Activated CD8-positive, alpha-beta memory T cell treated with anti-CD3 and anti-CD28 coated beads for 1 hour (primary cell): ENCODE data around the gene DCTN1.

Experiments
- DNase-seq, 2 donors: peaks; one replicate each; pipeline ENCODE4 v3.0.0-alpha.2; 2020; ENCODE audit warnings: low read depth in 1 of 2; ENCODE audit errors: extremely low read depth in 1 of 2

The DCTN1 gene

GRCh38 chr2:74414441-74414840, 34.3 kb upstream of the DCTN1 start:
- no peak for DNase-seq

- DNase-seq = no peak
Measured at GRCh38 chr2:74413001-74413698, 33.0 kb upstream of the DCTN1 start.

GRCh38 chr2:74407682-74408081, 27.6 kb upstream of the DCTN1 start:
- no peak for DNase-seq

GRCh38 chr2:74406035-74406434, 25.9 kb upstream of the DCTN1 start:
- DNase-seq = no peak

GRCh38 chr2:74401891-74402290, 21.8 kb upstream of the DCTN1 start:
- DNase-seq = no peak

GRCh38 chr2:74399785-74400184, 19.7 kb upstream of the DCTN1 start:
- DNase-seq = no peak

GRCh38 chr2:74396149-74396548, 16.0 kb upstream of the DCTN1 start:
- no peak for DNase-seq

GRCh38 chr2:74393525-74393924, 13.4 kb upstream of the DCTN1 start:
- DNase-seq = no peak

GRCh38 chr2:74392449-74392743, 12.3 kb upstream of the DCTN1 start:
- DNase-seq = no peak

GRCh38 chr2:74391580-74392448, 11.7 kb upstream of the DCTN1 start:
- DNase-seq = peak; percentile 91 to 95

GRCh38 chr2:74391209-74391579, 11.1 kb upstream of the DCTN1 start:
- DNase-seq = no peak

- no peak for DNase-seq
Measured at GRCh38 chr2:74390606-74391005, 10.5 kb upstream of the DCTN1 start.

GRCh38 chr2:74387346-74387745, 7.2 kb upstream of the DCTN1 start:
- DNase-seq = no peak

- no peak for DNase-seq
Measured at GRCh38 chr2:74385396-74385795, 5.3 kb upstream of the DCTN1 start.

- no peak for DNase-seq
Measured at GRCh38 chr2:74384051-74384450, 3.9 kb upstream of the DCTN1 start.

- DNase-seq = no peak
Measured at GRCh38 chr2:74383254-74383653, 3.1 kb upstream of the DCTN1 start.

- no peak for DNase-seq
Measured at GRCh38 chr2:74381751-74382150, 1.6 kb upstream of the DCTN1 start.

- DNase-seq = no peak
Measured at GRCh38 chr2:74378007-74378406, 2.1 kb downstream of the DCTN1 start.

- DNase-seq = no peak
Measured at GRCh38 chr2:74375838-74376237, 4.3 kb downstream of the DCTN1 start.

GRCh38 chr2:74374509-74375205, 5.5 kb downstream of the DCTN1 start:
- no peak for DNase-seq

GRCh38 chr2:74373985-74374384, 6.1 kb downstream of the DCTN1 start:
- no peak for DNase-seq

- DNase-seq = no peak
Measured at GRCh38 chr2:74373221-74373676, 6.9 kb downstream of the DCTN1 start.
